Dermis microvascular lymphatic vessel endothelial cell (primary cell): Measurements from ENCODE around the gene CENPI. TPM values are rescaled to one million over a fixed set of nuclear protein-coding genes. Genes with fewer than 3 reads are reported as not detected.
A peak's percentile ranks its signal among the peaks of the same experiment; 100 is the strongest.
"Not testable (repeated sequence)": the region's sequence is repeated elsewhere in the genome, so short reads cannot be mapped to it uniquely, and the experiment has no call there.

ENCODE experiments used
- DNase-seq, 2 donors: peaks; one replicate each; pipeline versions ENCODE4 v3.0.0 to v3.0.0-alpha.2; 2010; ENCODE audit warnings: low read depth in 2 of 2
- total RNA-seq: library from RNA; depleted of rRNA; stranded (reverse); fragments of >200 nt; gene quantifications from 2 replicates; pipeline ENCODE4 v1.2.1, GENCODE V29; 2014

CENPI gene, protein sequence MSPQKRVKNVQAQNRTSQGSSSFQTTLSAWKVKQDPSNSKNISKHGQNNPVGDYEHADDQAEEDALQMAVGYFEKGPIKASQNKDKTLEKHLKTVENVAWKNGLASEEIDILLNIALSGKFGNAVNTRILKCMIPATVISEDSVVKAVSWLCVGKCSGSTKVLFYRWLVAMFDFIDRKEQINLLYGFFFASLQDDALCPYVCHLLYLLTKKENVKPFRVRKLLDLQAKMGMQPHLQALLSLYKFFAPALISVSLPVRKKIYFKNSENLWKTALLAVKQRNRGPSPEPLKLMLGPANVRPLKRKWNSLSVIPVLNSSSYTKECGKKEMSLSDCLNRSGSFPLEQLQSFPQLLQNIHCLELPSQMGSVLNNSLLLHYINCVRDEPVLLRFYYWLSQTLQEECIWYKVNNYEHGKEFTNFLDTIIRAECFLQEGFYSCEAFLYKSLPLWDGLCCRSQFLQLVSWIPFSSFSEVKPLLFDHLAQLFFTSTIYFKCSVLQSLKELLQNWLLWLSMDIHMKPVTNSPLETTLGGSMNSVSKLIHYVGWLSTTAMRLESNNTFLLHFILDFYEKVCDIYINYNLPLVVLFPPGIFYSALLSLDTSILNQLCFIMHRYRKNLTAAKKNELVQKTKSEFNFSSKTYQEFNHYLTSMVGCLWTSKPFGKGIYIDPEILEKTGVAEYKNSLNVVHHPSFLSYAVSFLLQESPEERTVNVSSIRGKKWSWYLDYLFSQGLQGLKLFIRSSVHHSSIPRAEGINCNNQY
- total RNA-seq, result 7.1 and 18.0 TPM in 2 replicates

DNA sequence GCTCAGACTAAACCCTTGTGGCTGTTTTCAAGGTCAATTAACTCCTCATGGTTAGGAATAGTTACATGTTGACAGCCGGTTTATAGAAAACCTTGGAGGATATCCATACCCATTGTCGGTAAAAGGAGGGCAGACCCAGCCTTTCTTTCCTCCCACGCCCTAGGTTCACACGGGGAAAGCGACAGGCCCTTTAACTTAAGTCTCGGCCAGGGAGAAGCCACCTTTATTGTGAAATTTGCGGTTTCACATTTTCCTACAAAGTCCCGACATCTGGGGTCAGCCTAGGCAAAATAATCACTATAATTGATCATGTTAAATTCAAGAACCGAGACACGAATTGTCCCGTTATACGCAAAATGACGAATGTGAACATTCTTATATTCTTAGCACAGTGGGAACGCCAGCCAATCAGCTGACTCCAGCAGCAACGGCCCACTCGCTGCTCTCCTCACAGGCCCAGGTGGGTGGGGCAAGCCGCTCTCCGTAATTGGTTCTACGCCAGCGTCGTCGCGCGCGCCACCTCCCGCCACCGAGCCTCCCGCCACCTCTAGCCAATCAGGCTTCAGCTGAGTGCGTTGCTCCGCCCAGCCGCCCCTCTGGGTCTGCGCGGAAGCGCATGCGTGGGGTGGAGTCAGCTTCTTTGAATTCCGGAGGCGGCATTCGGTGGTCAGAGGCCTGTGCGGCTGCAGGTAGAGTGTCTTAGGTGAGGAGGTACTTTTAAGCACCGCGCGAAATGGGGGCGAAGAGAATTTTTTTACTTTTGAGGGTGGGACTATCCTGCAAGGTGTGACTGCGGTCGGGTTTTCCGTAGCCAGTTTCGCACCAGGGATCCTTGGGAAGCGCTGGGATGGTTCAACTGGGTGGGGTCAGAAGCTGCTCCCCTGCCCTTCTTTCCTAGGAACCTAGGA, at the start of gene CENPI:
Gene CENPI (plus strand): TSS at position 659 of the 908 bp plus-strand sequence. CDS start 2,867 bp downstream, outside the sequence.
- DNase-seq, result peak; percentile 82 to 95

DNA sequence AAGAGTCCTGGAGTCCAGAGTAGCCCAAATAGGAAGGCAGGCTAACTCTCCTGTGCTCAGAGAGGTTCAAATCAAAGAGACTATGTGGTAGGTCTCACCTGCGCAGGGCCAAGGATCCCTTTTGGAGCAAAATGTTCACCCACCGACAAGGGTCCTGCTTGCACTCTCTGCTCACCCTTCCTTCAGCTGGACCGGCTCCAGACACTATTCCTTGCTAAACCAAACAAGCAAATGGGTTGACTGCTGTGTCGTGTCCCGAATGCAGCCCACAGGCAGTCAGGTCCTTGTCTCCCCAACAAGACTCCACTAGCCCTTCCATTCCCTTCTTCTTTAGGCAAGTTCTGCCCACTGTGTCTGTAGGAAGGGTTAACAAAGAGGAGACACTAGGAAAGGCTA, 46.9 kb upstream of the CENPI start:
- no peak for DNase-seq

DNA sequence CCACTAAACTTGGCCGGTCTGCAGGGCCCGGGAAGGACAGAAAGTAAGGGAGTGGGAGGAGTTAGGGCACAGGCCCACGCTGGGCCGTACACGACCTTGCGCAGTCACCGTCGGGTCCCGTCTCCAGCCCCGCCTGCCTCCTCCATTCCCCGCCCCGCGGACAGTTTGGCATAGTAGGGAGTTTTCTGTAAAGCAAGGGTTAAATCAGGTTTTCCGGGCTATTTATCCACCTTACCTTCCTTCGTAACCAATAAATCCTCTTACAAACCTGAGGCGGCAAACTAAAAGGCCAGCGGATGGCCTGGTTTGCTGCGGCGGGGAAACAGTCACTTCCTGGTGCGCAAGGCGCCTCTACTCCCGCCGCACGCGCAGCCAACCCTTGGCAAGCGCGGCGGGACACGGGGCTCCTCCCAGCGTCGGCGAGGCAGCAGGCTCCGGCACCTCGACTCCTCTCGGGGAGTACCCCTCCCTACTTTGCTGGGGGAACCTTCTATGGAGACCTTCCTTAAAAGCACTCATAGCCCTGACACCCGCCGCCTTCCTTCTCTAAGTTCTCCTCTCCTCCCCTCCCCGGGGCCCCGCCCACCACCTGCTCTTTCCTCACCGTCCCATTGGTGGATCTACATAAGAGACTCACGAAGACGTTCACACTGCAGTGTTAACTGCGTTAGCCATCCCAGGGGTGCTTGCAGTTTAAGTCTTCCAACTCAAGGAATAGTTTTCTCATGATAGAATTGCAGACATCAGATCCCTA, 46.3 kb upstream of the CENPI start, which contains the start of gene TRMT2B:
Gene TRMT2B (minus strand): TSS at position 563 of the 754 bp plus-strand sequence. CDS start 9,822 bp downstream, outside the sequence.
- DNase-seq, result peak; percentile 10 to 69

DNA sequence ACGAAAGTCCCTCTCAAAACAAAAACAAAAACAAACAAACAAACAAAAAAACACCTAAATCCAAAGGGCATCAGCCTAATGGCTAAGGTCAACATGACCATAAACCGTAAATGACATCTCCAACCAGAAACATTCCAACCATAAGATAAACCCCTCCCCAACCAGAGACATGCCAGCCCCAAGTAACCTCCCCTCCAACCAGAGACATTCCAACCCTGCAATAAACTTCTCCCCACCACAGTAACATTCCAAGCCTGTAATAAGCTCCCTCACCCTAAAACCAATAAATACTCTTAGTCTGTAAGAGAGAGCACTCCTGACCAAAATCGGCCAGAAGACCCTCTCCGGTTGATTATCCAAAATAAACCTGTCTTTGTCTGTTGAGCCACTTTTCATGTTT, 41.5 kb upstream of the CENPI start:
- DNase-seq, result not testable (repeated sequence)

DNA sequence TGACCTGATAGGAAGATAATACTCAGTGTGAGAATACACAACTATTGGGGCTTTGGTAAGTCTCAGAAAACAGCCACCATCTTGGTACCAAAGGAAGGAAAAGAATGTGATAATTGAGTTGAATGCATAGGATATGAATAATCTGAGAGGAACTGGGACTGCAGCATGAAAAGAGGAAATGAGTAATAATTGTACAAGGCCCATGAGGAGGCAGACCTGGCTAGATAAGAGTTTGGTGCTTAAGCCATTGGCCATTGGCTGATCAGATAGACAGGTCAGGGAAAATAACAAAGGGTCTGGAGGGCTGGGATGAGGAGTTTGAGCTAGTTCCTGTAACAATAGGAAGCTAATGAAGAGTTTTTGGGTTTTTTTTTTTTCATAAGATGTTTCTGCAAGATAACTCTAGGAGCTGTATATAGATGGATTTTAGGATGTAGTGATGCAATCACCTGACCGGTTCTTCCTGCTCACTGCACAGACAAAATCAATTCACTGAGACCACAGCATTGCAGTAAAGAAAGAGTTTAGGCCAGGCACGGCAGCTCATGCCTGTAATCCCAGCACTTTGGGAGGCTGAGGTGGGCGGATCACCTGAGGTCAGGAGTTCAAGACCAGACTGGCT, 40.8 kb upstream of the CENPI start:
- DNase-seq, result peak; percentile 32 to 88

DNA sequence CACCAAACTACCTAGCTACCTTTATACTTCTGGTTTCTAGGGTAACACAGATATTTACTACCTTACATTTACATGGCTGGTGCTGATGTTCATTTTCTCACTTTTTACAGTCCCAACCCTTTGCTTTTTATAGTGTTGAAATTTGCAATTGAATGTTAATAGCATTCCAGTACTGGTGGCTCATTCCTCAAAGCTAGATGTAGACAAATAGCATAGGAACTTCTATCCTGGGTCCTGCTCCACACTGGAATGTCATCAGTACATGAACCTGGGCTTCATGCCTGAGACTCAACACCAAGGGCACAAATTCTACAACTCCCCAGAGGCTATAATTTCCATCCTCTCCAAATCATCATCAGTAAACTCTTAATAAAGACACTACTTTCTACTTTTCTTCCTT, 35.8 kb upstream of the CENPI start:
- no peak for DNase-seq

DNA sequence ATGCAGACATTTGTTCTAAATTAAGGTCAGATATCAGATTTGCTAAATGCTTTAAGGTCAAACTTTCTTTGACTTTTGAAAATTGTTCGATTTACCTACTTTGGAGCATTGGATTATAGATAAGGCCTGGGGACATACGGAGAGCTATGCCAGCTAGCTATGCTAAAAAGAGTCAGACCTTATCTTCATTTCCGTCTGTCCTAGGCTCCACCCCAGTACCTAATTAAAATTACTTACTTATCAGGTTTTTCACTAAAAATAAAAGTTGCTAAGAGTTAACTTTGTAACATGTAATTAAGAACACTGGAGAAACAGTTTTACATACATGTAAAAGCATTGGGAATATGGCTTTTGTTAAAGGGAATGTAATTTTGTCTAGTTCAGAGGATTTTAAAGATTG, 26.4 kb upstream of the CENPI start:
- DNase-seq, result no peak

DNA sequence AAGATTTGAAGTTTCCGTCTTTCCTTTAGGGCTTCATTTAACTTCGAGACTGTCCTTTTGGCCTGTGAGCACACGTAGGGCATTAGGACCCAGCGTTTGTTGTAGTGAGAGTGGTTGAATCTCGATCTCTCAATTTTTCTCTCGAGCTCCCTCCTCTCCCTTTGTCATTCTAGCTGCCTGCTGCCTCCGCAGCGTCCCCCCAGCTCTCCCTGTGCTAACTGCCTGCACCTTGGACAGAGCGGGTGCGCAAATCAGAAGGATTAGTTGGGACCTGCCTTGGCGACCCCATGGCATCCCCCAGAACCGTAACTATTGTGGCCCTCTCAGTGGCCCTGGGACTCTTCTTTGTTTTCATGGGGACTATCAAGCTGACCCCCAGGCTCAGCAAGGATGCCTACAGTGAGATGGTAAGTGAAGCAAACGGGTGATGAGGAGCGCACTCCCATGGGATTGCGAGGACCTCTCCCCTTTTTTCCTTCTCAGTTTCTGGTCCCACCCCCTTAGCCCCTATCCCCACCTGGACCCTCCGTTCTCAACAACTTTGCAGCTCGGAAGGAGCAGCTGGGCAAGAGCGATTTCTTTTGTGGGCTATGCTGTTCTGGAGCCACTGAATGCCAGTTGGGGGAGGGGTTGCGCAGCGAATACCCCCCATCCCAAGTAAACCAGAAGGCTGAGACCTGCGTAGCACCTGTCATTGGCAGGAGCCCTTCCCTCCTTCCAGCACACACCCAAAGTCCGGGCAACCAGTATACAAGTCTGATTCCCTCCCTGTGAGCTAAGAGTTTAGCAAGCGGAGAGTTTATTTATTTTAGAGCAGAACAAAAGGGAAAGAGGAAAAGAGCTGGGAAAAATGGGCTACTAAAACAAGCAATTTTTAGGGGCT, 19.0 kb upstream of the CENPI start, which contains the start of gene TMEM35A:
Gene TMEM35A (plus strand): TSS at position 164 of the 883 bp plus-strand sequence. CDS start 124 bp downstream, at position 288.
- peak in 1 of 2 donors; percentile 16 for DNase-seq

DNA sequence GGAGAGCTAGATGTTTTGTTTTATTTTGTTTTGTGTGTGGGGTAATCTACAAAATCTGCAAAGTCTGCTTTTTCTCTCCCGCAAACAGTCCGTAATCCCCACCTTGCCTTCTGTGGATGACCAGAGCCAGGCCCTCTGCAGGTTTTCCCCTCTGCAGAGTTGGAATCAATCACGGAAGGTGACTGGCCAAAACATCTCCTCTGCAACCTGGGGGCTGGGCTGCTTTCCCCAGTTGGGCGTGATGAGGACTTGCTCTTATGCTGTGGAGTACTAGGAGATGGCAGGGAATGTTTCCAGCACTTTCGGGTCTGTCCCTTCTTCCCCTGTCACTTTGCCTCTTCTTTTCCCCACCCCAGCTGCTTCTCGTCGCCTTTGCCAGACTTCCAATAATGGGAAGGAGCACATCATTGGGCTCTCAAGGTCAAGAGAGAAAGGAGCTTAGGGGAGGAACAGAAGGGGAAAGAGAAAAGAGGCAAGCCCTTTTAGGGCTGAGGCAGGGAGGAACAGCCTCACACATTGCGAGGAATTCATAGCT, 18.2 kb upstream of the CENPI start:
- DNase-seq, result no peak

DNA sequence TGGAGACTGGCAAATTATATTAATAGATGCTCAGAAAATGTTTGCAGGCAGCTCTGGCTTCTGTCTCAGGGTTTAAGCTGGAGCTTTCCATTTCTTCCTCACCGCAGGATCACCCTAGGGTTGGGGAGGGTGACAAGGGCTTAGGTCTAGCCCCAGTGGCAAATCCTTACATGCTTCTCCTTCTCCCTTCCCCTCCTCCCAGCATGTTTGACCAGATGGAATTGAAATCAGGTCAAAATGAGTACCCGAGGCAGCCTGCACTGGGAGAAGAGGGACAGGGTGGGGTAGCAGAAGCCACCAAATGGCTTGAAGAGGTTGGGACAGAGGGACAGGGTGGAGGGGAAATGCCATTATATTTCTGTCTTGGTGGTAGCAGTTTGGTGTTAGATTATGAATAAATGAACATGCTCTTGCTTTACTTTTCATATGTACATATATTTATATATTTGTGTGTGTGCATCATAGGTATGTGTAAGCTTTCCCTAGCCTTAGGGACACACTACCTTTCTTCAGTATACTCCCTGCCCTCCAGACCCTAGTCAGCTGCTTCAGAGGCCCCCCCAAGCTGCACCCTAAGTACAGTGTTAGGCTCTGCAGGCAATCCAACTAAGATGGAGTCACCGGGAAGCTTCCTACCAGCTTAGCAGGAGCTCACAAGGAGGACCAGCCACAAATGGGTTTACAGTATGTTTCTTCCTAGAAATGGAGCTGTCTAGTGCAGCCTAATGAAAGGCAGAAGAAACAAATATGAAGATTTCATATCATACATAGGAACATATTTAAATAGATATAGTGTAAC, 17.5 kb upstream of the CENPI start:
- DNase-seq, result no peak

DNA sequence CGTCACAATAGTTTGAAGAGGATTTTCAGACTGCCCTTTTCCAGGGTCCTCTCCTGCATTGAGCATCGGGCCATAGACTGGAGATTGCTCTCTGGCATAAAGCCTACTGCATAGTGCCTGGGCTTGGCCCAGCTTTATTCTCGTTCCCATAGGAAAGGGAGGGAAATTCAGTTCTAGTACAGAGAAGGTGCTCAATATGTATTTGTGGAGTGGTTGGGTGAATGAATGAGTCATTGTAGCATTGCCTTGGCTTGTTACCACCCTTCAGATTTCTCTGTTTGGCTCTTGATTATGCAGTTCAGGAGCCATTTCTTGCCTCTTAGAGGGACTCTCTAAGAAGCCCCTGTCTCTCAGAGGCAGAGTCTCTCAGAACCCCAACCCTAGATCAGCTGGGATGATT, 16.8 kb upstream of the CENPI start:
- DNase-seq, result no peak

DNA sequence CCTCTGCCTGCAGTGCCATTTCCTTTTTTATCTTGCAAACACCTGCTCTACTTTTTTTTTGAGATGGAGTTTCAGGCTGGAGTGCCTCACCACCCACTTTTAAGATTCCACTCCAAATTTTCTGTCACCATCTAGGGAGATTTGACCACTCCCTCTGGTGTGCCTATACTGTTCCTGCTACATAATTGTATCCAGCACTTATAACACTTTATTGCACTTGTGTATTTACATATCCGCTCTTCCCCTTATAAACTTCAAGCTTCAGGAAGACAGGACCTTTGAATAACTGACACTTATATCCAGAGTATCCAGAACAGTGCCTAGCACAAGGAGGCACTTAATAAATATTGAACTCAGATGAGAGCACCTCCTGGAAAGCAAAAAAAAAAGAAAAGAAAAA, 6.2 kb upstream of the CENPI start:
- no peak for DNase-seq

DNA sequence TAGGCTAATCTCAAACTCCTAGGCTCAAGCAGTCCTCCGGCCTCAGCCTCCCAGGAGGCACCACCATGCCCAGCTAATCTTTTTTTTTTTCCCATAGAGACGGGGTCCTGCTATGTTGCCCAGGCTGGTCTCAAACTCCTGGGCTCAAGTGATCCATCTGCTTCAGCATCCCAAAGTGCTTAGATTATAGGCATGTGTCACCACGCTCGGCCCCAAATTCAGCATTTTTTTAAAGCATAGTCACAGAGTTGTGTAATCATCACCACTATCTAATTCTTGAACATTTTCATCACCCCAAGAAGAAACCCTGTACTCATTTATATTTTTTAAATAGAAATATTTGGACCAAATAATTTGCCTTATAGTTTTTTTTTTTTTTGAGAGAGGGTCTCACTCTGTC, 10.3 kb downstream of the CENPI start:
- DNase-seq, result no peak

DNA sequence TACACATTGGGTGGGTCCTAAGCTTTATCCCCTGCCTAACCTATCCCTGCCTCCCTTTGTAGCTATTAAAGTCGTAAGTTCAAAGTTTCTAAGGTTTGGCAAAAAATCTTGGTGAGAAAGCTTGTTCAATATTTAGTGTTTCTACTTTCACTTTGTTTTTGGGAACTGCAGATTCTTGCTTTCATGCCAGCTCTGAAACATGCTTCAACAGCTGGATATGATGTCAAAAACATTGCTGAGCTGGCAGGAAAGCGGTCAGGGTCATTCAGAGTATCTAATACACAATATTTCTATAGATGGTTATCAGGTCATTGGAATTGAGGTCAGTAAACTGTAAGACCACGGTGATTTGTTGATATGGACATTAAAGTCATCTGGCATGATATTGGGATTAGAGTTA, 19.7 kb downstream of the CENPI start:
- DNase-seq, result no peak

DNA sequence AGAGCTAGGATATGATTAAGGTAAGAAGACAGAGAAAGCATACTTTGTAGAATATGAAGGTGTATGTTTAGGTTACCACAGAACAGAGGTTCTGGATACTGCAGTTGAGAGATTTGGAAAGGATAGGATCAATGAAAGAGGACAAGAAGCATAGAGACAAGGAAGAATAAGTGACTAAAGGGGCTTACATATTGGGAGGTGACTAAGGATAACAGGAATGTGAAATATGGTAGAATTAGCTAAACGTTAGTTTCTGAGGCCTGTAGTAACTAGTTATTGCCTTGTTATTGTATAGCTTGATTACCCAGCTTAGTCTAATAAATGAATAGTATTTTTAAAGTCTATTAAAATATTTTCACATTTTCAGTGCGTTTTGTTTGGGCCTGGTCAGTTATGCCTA, 38.2 kb downstream of the CENPI start:
- DNase-seq, result no peak
